ENCODE measurements around the gene GNB1. TPM values are rescaled to one million over a fixed set of nuclear protein-coding genes. Genes with fewer than 3 reads are reported as not detected.

Gene GNB1
- total RNA-seq, 1 experiment from 2014 or later, result 93.7 TPM

- Histone ChIP-seq H3K9me2 (replicated peaks; ENCODE audit: insufficient read depth, low read length) (no peaks in the 10 kb centered on the region), H3K4me1 (ENCODE audit: low read length) (peaks cover 9% of the 10 kb centered on the region), H2AFZ (ENCODE audit: low read length) (no peak overlapping the region), H3K27me3 (ENCODE audit: low read length) (no peaks in the 10 kb centered on the region), H3K36me3 (ENCODE audit: insufficient read depth, low read length) (no peaks in the 10 kb centered on the region), H3K9me3 (ENCODE audit: low read length) (no peaks in the 10 kb centered on the region), H3K9ac (ENCODE audit: low read length) (no peak overlapping the region), H4K20me1 (ENCODE audit: insufficient read depth, low read depth, low read length) (0 out of 2 replicates have a peak, but pooled peaks cover 4% of the 10 kb centered on the region), H3K27ac (ENCODE audit: low read length) (no peak overlapping the region), H3K79me2 (ENCODE audit: low read length) (no peaks in the 10 kb centered on the region), H3K4me2 (ENCODE audit: low read depth, low read length, poor library complexity, severe bottlenecking) (no peak overlapping the region), H3K4me3 (ENCODE audit: low read length) (no peak overlapping the region)
- no peak for DNase-seq
Observed at GRCh38 chr1:1920608-1921458, 29.9 kb upstream of the GNB1 start.

GRCh38 chr1:1920057-1920607 is 29.2 kb upstream of the GNB1 start:
- no peak overlapping the region for H3K4me3 ChIP-seq (ENCODE audit: low read length)
- no peak overlapping the region for H3K27ac ChIP-seq (ENCODE audit: low read length)
- H2AFZ ChIP-seq (ENCODE audit: low read length), result no peak overlapping the region
- H3K4me1 ChIP-seq (ENCODE audit: low read length), result peaks cover 9% of the 10 kb centered on the region
- no peak overlapping the region for H3K9ac ChIP-seq (ENCODE audit: low read length)
- no peaks in the 10 kb centered on the region for H3K9me3 ChIP-seq (ENCODE audit: low read length)
- H3K9me2 ChIP-seq (replicated peaks; ENCODE audit: insufficient read depth, low read length), result no peaks in the 10 kb centered on the region
- H4K20me1 ChIP-seq (ENCODE audit: insufficient read depth, low read depth, low read length), result 0 out of 2 replicates have a peak, but pooled peaks cover 4% of the 10 kb centered on the region
- H3K27me3 ChIP-seq (ENCODE audit: low read length), result no peaks in the 10 kb centered on the region
- H3K36me3 ChIP-seq (ENCODE audit: insufficient read depth, low read length), result no peaks in the 10 kb centered on the region
- DNase-seq, result no peak
- H3K79me2 ChIP-seq (ENCODE audit: low read length), result no peaks in the 10 kb centered on the region
- H3K4me2 ChIP-seq (ENCODE audit: low read depth, low read length, poor library complexity, severe bottlenecking), result peak overlapping the region; percentile 52

GRCh38 chr1:1919304-1920056 is 28.6 kb upstream of the GNB1 start:
- no peaks in the 10 kb centered on the region for H3K36me3 ChIP-seq (ENCODE audit: insufficient read depth, low read length)
- H3K4me3 ChIP-seq (ENCODE audit: low read length), result peak overlapping the region; percentile 65
- peak overlapping the region; percentile 62; the same call in 1 of the 2 replicates for H2AFZ ChIP-seq (ENCODE audit: low read length)
- no peaks in the 10 kb centered on the region for H3K9me2 ChIP-seq (replicated peaks; ENCODE audit: insufficient read depth, low read length)
- H3K27me3 ChIP-seq (ENCODE audit: low read length), result no peaks in the 10 kb centered on the region
- peak; percentile 100 for DNase-seq
- no peaks in the 10 kb centered on the region for H3K9me3 ChIP-seq (ENCODE audit: low read length)
- no peaks in the 10 kb centered on the region for H3K79me2 ChIP-seq (ENCODE audit: low read length)
- peaks cover 9% of the 10 kb centered on the region for H3K4me1 ChIP-seq (ENCODE audit: low read length)
- H3K27ac ChIP-seq (ENCODE audit: low read length), result no peak overlapping the region
- no peak overlapping the region for H3K9ac ChIP-seq (ENCODE audit: low read length)
- peak overlapping the region; percentile 65 for H3K4me2 ChIP-seq (ENCODE audit: low read depth, low read length, poor library complexity, severe bottlenecking)
- H4K20me1 ChIP-seq (ENCODE audit: insufficient read depth, low read depth, low read length), result 0 out of 2 replicates have a peak, but pooled peaks cover 4% of the 10 kb centered on the region

- H3K79me2 ChIP-seq (ENCODE audit: low read length), result no peaks in the 10 kb centered on the region
- DNase-seq, result no peak
- H2AFZ ChIP-seq (ENCODE audit: low read length), result peak within 1 kb of the TSS; percentile 62; the same call in 1 of the 2 replicates
- H4K20me1 ChIP-seq (ENCODE audit: insufficient read depth, low read depth, low read length), result 0 out of 2 replicates have a peak, but pooled peaks cover 4% of the 10 kb centered on the region
- no peaks in the 10 kb centered on the region for H3K9me2 ChIP-seq (replicated peaks; ENCODE audit: insufficient read depth, low read length)
- no peak within 1 kb of the TSS for H3K27ac ChIP-seq (ENCODE audit: low read length)
- no peaks in the 10 kb centered on the region for H3K9me3 ChIP-seq (ENCODE audit: low read length)
- H3K36me3 ChIP-seq (ENCODE audit: insufficient read depth, low read length), result no peaks in the 10 kb centered on the region
- peak within 1 kb of the TSS; percentile 44; the same call in 1 of the 2 replicates for H3K9ac ChIP-seq (ENCODE audit: low read length)
- H3K4me2 ChIP-seq (ENCODE audit: low read depth, low read length, poor library complexity, severe bottlenecking), result peak within 1 kb of the TSS; percentile 65
- H3K27me3 ChIP-seq (ENCODE audit: low read length), result no peaks in the 10 kb centered on the region
- peak within 1 kb of the TSS; percentile 65 for H3K4me3 ChIP-seq (ENCODE audit: low read length)
- H3K4me1 ChIP-seq (ENCODE audit: low read length), result peaks cover 9% of the 10 kb centered on the region
Observed at GRCh38 chr1:1918901-1919303, 28.0 kb upstream of the GNB1 start, which contains the start of gene TMEM52. Gene TMEM52, minus strand, starts transcription at chr1:1919279. Its CDS starts 14 bp downstream, at chr1:1919265.

- no peaks in the 10 kb centered on the region for H3K79me2 ChIP-seq (ENCODE audit: low read length)
- no peak overlapping the region for H3K27ac ChIP-seq (ENCODE audit: low read length)
- H3K9ac ChIP-seq (ENCODE audit: low read length), result peak overlapping the region; percentile 44; the same call in 1 of the 2 replicates
- 0 out of 2 replicates have a peak, but pooled peaks cover 4% of the 10 kb centered on the region for H4K20me1 ChIP-seq (ENCODE audit: insufficient read depth, low read depth, low read length)
- H3K9me3 ChIP-seq (ENCODE audit: low read length), result no peaks in the 10 kb centered on the region
- DNase-seq, result no peak
- no peaks in the 10 kb centered on the region for H3K27me3 ChIP-seq (ENCODE audit: low read length)
- peak overlapping the region; percentile 65; the same call in 1 of the 2 replicates for H3K4me3 ChIP-seq (ENCODE audit: low read length)
- H3K9me2 ChIP-seq (replicated peaks; ENCODE audit: insufficient read depth, low read length), result no peaks in the 10 kb centered on the region
- no peaks in the 10 kb centered on the region for H3K36me3 ChIP-seq (ENCODE audit: insufficient read depth, low read length)
- H2AFZ ChIP-seq (ENCODE audit: low read length), result no peak overlapping the region
- H3K4me1 ChIP-seq (ENCODE audit: low read length), result peaks cover 9% of the 10 kb centered on the region
- peak overlapping the region; percentile 65 for H3K4me2 ChIP-seq (ENCODE audit: low read depth, low read length, poor library complexity, severe bottlenecking)
Observed at GRCh38 chr1:1917995-1918900, 27.4 kb upstream of the GNB1 start.

- no peak for DNase-seq
- H2AFZ ChIP-seq (ENCODE audit: low read length), result no peak overlapping the region
- H4K20me1 ChIP-seq (ENCODE audit: insufficient read depth, low read depth, low read length), result 0 out of 2 replicates have a peak, but pooled peaks cover 4% of the 10 kb centered on the region
- no peaks in the 10 kb centered on the region for H3K27me3 ChIP-seq (ENCODE audit: low read length)
- no peak overlapping the region for H3K9ac ChIP-seq (ENCODE audit: low read length)
- no peaks in the 10 kb centered on the region for H3K79me2 ChIP-seq (ENCODE audit: low read length)
- H3K27ac ChIP-seq (ENCODE audit: low read length), result no peak overlapping the region
- no peak overlapping the region for H3K4me3 ChIP-seq (ENCODE audit: low read length)
- H3K4me1 ChIP-seq (ENCODE audit: low read length), result peaks cover 9% of the 10 kb centered on the region
- H3K36me3 ChIP-seq (ENCODE audit: insufficient read depth, low read length), result no peaks in the 10 kb centered on the region
- no peaks in the 10 kb centered on the region for H3K9me3 ChIP-seq (ENCODE audit: low read length)
- H3K9me2 ChIP-seq (replicated peaks; ENCODE audit: insufficient read depth, low read length), result no peaks in the 10 kb centered on the region
- H3K4me2 ChIP-seq (ENCODE audit: low read depth, low read length, poor library complexity, severe bottlenecking), result no peak overlapping the region
Observed at GRCh38 chr1:1917304-1917976, 26.6 kb upstream of the GNB1 start.

GRCh38 chr1:1916851-1917251 is 26.0 kb upstream of the GNB1 start:
- Histone ChIP-seq H3K9me2 (replicated peaks; ENCODE audit: insufficient read depth, low read length) (no peaks in the 10 kb centered on the region), H3K4me1 (ENCODE audit: low read length) (peaks cover 9% of the 10 kb centered on the region), H3K27me3 (ENCODE audit: low read length) (no peaks in the 10 kb centered on the region), H3K36me3 (ENCODE audit: insufficient read depth, low read length) (no peaks in the 10 kb centered on the region), H3K79me2 (ENCODE audit: low read length) (no peaks in the 10 kb centered on the region), H3K27ac (ENCODE audit: low read length) (no peak overlapping the region), H3K4me3 (ENCODE audit: low read length) (no peak overlapping the region), H3K9ac (ENCODE audit: low read length) (no peak overlapping the region), H3K4me2 (ENCODE audit: low read depth, low read length, poor library complexity, severe bottlenecking) (no peak overlapping the region), H2AFZ (ENCODE audit: low read length) (no peak overlapping the region), H4K20me1 (ENCODE audit: insufficient read depth, low read depth, low read length) (0 out of 2 replicates have a peak, but pooled peaks cover 4% of the 10 kb centered on the region), H3K9me3 (ENCODE audit: low read length) (no peaks in the 10 kb centered on the region)
- DNase-seq, result no peak
